ENCODE data around the gene FRMD4A.

DNA sequence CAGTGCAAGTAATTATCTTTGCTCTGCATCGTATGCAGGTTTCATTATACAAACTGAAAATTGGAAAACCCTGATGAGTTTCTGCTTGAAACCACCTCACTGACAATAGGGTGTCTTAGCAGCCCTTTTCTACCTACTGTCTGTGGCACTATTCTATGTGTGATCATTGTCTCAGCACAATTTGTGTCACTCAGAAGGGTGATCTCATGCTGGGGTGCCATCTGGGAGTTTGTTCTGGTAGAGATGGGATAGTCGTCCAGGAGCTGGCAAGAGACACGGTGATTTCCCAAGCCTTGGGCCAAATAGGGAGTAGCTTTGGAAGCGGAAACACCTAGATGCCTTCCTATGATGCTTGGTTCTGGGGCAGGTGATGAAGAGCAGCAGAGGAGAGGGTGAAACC, 186.3 kb downstream of the FRMD4A start:
- TF ChIP-seq POLR2A (IDR thresholded peaks at IDR 0.05) (no peak), CTCF (IDR thresholded peaks at IDR 0.05 in 4 of 5, conservative IDR thresholded peaks at IDR 0.05 in 1 of 5) (no peak)
